Fibroblast of skin of left biceps (primary cell): Measurements from ENCODE around the gene OR6K3.
"Not testable (repeated sequence)": the region's sequence is repeated elsewhere in the genome, so short reads cannot be mapped to it uniquely, and the experiment has no call there.

Experiments used
- DNase-seq, 2 experiments: peaks; one replicate each; pipeline ENCODE4 v3.0.0-alpha.2; 2013; ENCODE audit warnings: low read depth in 2 of 2

OR6K3 gene

GRCh38 chr1:158720620-158721019 lies at the start of gene OR6K3:
OR6K3 (minus strand) TSS chr1:158720720; CDS start chr1:158718115, 2,605 bp downstream.
- DNase-seq = no peak

- DNase-seq = no peak
Observed at GRCh38 chr1:158754420-158754819, 33.9 kb upstream of the OR6K3 start, which contains the start of gene OR6K6. OR6K6 (plus strand) TSS chr1:158754720; CDS start chr1:158754888, 168 bp downstream.

- DNase-seq = no peak
Observed at GRCh38 chr1:158752155-158752712, 31.7 kb upstream of the OR6K3 start.

GRCh38 chr1:158735848-158736247 lies 15.3 kb upstream of the OR6K3 start:
- no peak for DNase-seq

GRCh38 chr1:158732524-158732923 lies 12.0 kb upstream of the OR6K3 start:
- DNase-seq = no peak

GRCh38 chr1:158731707-158732106 lies 11.2 kb upstream of the OR6K3 start:
- no peak for DNase-seq

- no peak for DNase-seq
Observed at GRCh38 chr1:158730453-158730852, 9.9 kb upstream of the OR6K3 start.

GRCh38 chr1:158728510-158729225 lies 8.1 kb upstream of the OR6K3 start:
- no peak for DNase-seq

GRCh38 chr1:158724442-158724841 lies 3.9 kb upstream of the OR6K3 start:
- no peak for DNase-seq

- no peak for DNase-seq
Observed at GRCh38 chr1:158719664-158720063, 856 bp downstream of the OR6K3 start.

GRCh38 chr1:158717344-158717743 lies 3.2 kb downstream of the OR6K3 start:
- no peak for DNase-seq

GRCh38 chr1:158716335-158716734 lies 4.2 kb downstream of the OR6K3 start:
- DNase-seq = no peak

- no peak for DNase-seq
Observed at GRCh38 chr1:158714754-158715153, 5.8 kb downstream of the OR6K3 start.

GRCh38 chr1:158711098-158711497 lies 9.4 kb downstream of the OR6K3 start:
- DNase-seq = no peak

GRCh38 chr1:158706096-158706495 lies 14.4 kb downstream of the OR6K3 start:
- no peak for DNase-seq

- no peak for DNase-seq
Observed at GRCh38 chr1:158700552-158700951, 20.0 kb downstream of the OR6K3 start, which contains the start of gene OR6K2. OR6K2 (minus strand) TSS chr1:158700652; CDS start chr1:158700652, 0 bp downstream.

GRCh38 chr1:158694596-158694995 lies 25.9 kb downstream of the OR6K3 start:
- no peak for DNase-seq

- no peak for DNase-seq
Observed at GRCh38 chr1:158692356-158692755, 28.2 kb downstream of the OR6K3 start.

- no peak for DNase-seq
Observed at GRCh38 chr1:158691907-158692306, 28.6 kb downstream of the OR6K3 start.

GRCh38 chr1:158691149-158691548 lies 29.4 kb downstream of the OR6K3 start:
- not testable (repeated sequence) for DNase-seq

GRCh38 chr1:158689875-158690274 lies 30.6 kb downstream of the OR6K3 start:
- DNase-seq = no peak

- no peak for DNase-seq
Observed at GRCh38 chr1:158689110-158689509, 31.4 kb downstream of the OR6K3 start.

GRCh38 chr1:158688343-158688742 lies 32.2 kb downstream of the OR6K3 start:
- not testable (repeated sequence) for DNase-seq
